Activated naive CD4-positive, alpha-beta T cell treated with anti-CD3 and anti-CD28 coated beads for 36 hours (primary cell): ENCODE measurements around the gene EEF2K. TPM values are rescaled to one million over a fixed set of nuclear protein-coding genes. Genes with fewer than 3 reads are reported as not detected.

Source experiments
- CTCF ChIA-PET: fragments of 350-600 bp; sonication (Branson Sonifier 250); formaldehyde crosslinking; loops from one replicate; lab custom pipeline; 2021; ENCODE audit warnings: antibody characterized with exemption; lab: Charles Lee
- DNase-seq: peaks from one replicate; pipeline ENCODE4 v3.0.0-alpha.2; 2020
- H3K27ac Mint-ChIP-seq: one replicate; pipeline ENCODE4 v1.8.0; 2021; ENCODE audit warnings: mild to moderate bottlenecking, mixed read lengths
- H3K27me3 Mint-ChIP-seq: one replicate; pipeline ENCODE4 v1.8.0; 2021; ENCODE audit warnings: low read depth, mixed read lengths
- H3K36me3 Mint-ChIP-seq: one replicate; pipeline ENCODE4 v1.8.0; 2021; ENCODE audit warnings: low read depth, mixed read lengths
- H3K4me1 Mint-ChIP-seq: one replicate; pipeline ENCODE4 v1.8.0; 2021; ENCODE audit warnings: low read depth, mixed read lengths
- H3K4me3 Mint-ChIP-seq: one replicate; pipeline ENCODE4 v1.8.0; 2021; ENCODE audit warnings: mild to moderate bottlenecking, moderate library complexity, mixed read lengths
- H3K9me3 Mint-ChIP-seq: one replicate; pipeline ENCODE4 v1.8.0; 2021; ENCODE audit warnings: mixed read lengths
- intact Hi-C: fragments of 100-400 bp; cut with micrococcal nuclease; formaldehyde crosslinking; loops from one replicate; pipeline ENCODE4 v1.15.1; 2023
- total RNA-seq, 2 experiments: library from RNA; stranded (reverse); gene quantifications; one replicate each; pipeline ENCODE4 v1.2.3, GENCODE V29; 2021

The EEF2K gene
- total RNA-seq, 2 experiments from 2014 or later: 9.8 to 10.0 TPM

GRCh38 chr16:22235839-22236745, 30.0 kb downstream of the EEF2K start:
- Mint-ChIP-seq H3K27me3 (no peaks in the 10 kb centered on the region), H3K27ac (no peak overlapping the region), H3K9me3 (no peaks in the 10 kb centered on the region), H3K4me3 (no peak overlapping the region), H3K4me1 (peaks cover 33% of the 10 kb centered on the region), H3K36me3 (peaks cover 17% of the 10 kb centered on the region)
- CTCF ChIA-PET: no interaction called here
- intact Hi-C loops: no loop called here
- no peak for DNase-seq

GRCh38 chr16:22239131-22239805, 33.2 kb downstream of the EEF2K start:
- no peaks in the 10 kb centered on the region for H3K27me3 Mint-ChIP-seq
- no peak overlapping the region for H3K27ac Mint-ChIP-seq
- H3K4me1 Mint-ChIP-seq: peaks cover 28% of the 10 kb centered on the region
- CTCF ChIA-PET: interaction anchor here (0.6 kb wide), 2 partner anchors 99 to 1272 kb away, joined by 3 read pairs; no protein-coding TSS in a partner anchor
- DNase-seq: peak; percentile 42
- H3K4me3 Mint-ChIP-seq: no peak overlapping the region
- H3K36me3 Mint-ChIP-seq: peaks cover 12% of the 10 kb centered on the region
- no peaks in the 10 kb centered on the region for H3K9me3 Mint-ChIP-seq
- intact Hi-C loops: no loop called here

- Mint-ChIP-seq H3K27me3 (no peaks in the 10 kb centered on the region), H3K36me3 (peaks cover 10% of the 10 kb centered on the region), H3K9me3 (no peaks in the 10 kb centered on the region), H3K4me1 (peaks cover 28% of the 10 kb centered on the region), H3K4me3 (no peak overlapping the region), H3K27ac (peak overlapping the region; percentile 36)
- intact Hi-C loops: loop anchor here (2.0 kb wide), 1 partner anchor 57 kb away; the partner anchor contains the start of gene POLR3E
- no peak for DNase-seq
- CTCF ChIA-PET: interaction anchor here (0.6 to 1.3 kb wide), 2 partner anchors 36 to 1273 kb away, joined by 3 read pairs; no protein-coding TSS in a partner anchor
These were observed 34.1 kb downstream of the EEF2K start for GRCh38 chr16:22240023-22240710.

- Mint-ChIP-seq H3K27ac (no peak overlapping the region), H3K9me3 (peaks cover 5% of the 10 kb centered on the region), H3K36me3 (peaks cover 45% of the 10 kb centered on the region), H3K4me3 (no peak overlapping the region), H3K4me1 (peaks cover 2% of the 10 kb centered on the region), H3K27me3 (no peaks in the 10 kb centered on the region)
- DNase-seq: no peak
- CTCF ChIA-PET: no interaction called here
- intact Hi-C loops: no loop called here
These were observed 44.4 kb downstream of the EEF2K start for GRCh38 chr16:22250522-22250921.

GRCh38 chr16:22252317-22252716, 46.2 kb downstream of the EEF2K start:
- Mint-ChIP-seq H3K9me3 (peaks cover 5% of the 10 kb centered on the region), H3K4me1 (peaks cover 2% of the 10 kb centered on the region), H3K27ac (no peak overlapping the region), H3K36me3 (peaks cover 53% of the 10 kb centered on the region), H3K4me3 (no peak overlapping the region), H3K27me3 (no peaks in the 10 kb centered on the region)
- CTCF ChIA-PET: no interaction called here
- no peak for DNase-seq
- intact Hi-C loops: no loop called here

- intact Hi-C loops: no loop called here
- no peaks in the 10 kb centered on the region for H3K27me3 Mint-ChIP-seq
- CTCF ChIA-PET: no interaction called here
These were observed 47.2 kb downstream of the EEF2K start for GRCh38 chr16:22253272-22253671.

GRCh38 chr16:22255335-22255734, 49.3 kb downstream of the EEF2K start:
- Mint-ChIP-seq H3K27me3 (no peaks in the 10 kb centered on the region), H3K27ac (no peak overlapping the region), H3K36me3 (peaks cover 68% of the 10 kb centered on the region), H3K4me3 (no peak overlapping the region), H3K4me1 (peaks cover 2% of the 10 kb centered on the region), H3K9me3 (peaks cover 7% of the 10 kb centered on the region)
- CTCF ChIA-PET: no interaction called here
- peak; percentile 9 for DNase-seq
- intact Hi-C loops: no loop called here

More at GRCh38 chr16:22253272-22253671, 47.2 kb downstream of the EEF2K start:
- H3K4me1 Mint-ChIP-seq: peaks cover 2% of the 10 kb centered on the region
- H3K9me3 Mint-ChIP-seq: peaks cover 5% of the 10 kb centered on the region
- DNase-seq: no peak
- no peak overlapping the region for H3K27ac Mint-ChIP-seq
- H3K4me3 Mint-ChIP-seq: no peak overlapping the region
- H3K36me3 Mint-ChIP-seq: peaks cover 58% of the 10 kb centered on the region

- H3K36me3 Mint-ChIP-seq: peaks cover 69% of the 10 kb centered on the region
- peaks cover 2% of the 10 kb centered on the region for H3K4me1 Mint-ChIP-seq
- CTCF ChIA-PET: no interaction called here
- H3K4me3 Mint-ChIP-seq: no peak overlapping the region
- intact Hi-C loops: no loop called here
- no peak overlapping the region for H3K27ac Mint-ChIP-seq
- no peak for DNase-seq
- peaks cover 8% of the 10 kb centered on the region for H3K9me3 Mint-ChIP-seq
- no peaks in the 10 kb centered on the region for H3K27me3 Mint-ChIP-seq
These were observed 51.4 kb downstream of the EEF2K start for GRCh38 chr16:22257440-22257839.

GRCh38 chr16:22260490-22260889, 54.4 kb downstream of the EEF2K start:
- H3K9me3 Mint-ChIP-seq: peaks cover 3% of the 10 kb centered on the region
- H3K36me3 Mint-ChIP-seq: peaks cover 48% of the 10 kb centered on the region
- peaks cover 9% of the 10 kb centered on the region for H3K4me1 Mint-ChIP-seq
- no peak for DNase-seq
- no peaks in the 10 kb centered on the region for H3K27me3 Mint-ChIP-seq
- H3K4me3 Mint-ChIP-seq: no peak overlapping the region
- intact Hi-C loops: no loop called here
- CTCF ChIA-PET: no interaction called here
- peak overlapping the region; percentile 5 for H3K27ac Mint-ChIP-seq

GRCh38 chr16:22262460-22262859, 56.4 kb downstream of the EEF2K start:
- Mint-ChIP-seq H3K9me3 (peaks cover 3% of the 10 kb centered on the region), H3K4me1 (peaks cover 9% of the 10 kb centered on the region), H3K27me3 (no peaks in the 10 kb centered on the region), H3K4me3 (no peak overlapping the region), H3K36me3 (peaks cover 45% of the 10 kb centered on the region), H3K27ac (no peak overlapping the region)
- intact Hi-C loops: no loop called here
- peak; percentile 7 for DNase-seq
- CTCF ChIA-PET: interaction anchor here (1.0 kb wide), 1 partner anchor 56 kb away, joined by 3 read pairs; the partner anchor contains the start of gene EEF2K

- Mint-ChIP-seq H3K27me3 (no peaks in the 10 kb centered on the region), H3K4me1 (peaks cover 9% of the 10 kb centered on the region), H3K27ac (no peak overlapping the region), H3K9me3 (peaks cover 3% of the 10 kb centered on the region), H3K4me3 (no peak overlapping the region), H3K36me3 (peaks cover 33% of the 10 kb centered on the region)
- DNase-seq: no peak
- intact Hi-C loops: no loop called here
- CTCF ChIA-PET: no interaction called here
These were observed 58.7 kb downstream of the EEF2K start for GRCh38 chr16:22264786-22265185.

GRCh38 chr16:22265351-22265750, 59.3 kb downstream of the EEF2K start:
- no peaks in the 10 kb centered on the region for H3K27me3 Mint-ChIP-seq

More at GRCh38 chr16:22265351-22265750, 59.3 kb downstream of the EEF2K start:
- peaks cover 1% of the 10 kb centered on the region for H3K9me3 Mint-ChIP-seq
- H3K36me3 Mint-ChIP-seq: peaks cover 28% of the 10 kb centered on the region
- no peak overlapping the region for H3K27ac Mint-ChIP-seq
- CTCF ChIA-PET: no interaction called here
- intact Hi-C loops: no loop called here
- no peak for DNase-seq
- peaks cover 10% of the 10 kb centered on the region for H3K4me1 Mint-ChIP-seq
- no peak overlapping the region for H3K4me3 Mint-ChIP-seq
